Kidney glomerular epithelial cell (primary cell): ENCODE data around the gene ZNF878.
"Not testable (repeated sequence)": the region's sequence is repeated elsewhere in the genome, so short reads cannot be mapped to it uniquely, and the experiment has no call there.

Source experiments
- DNase-seq: peaks from one replicate; lab custom pipeline; 2025; lab: John Stamatoyannopoulos, UW

Gene ZNF878

DNA sequence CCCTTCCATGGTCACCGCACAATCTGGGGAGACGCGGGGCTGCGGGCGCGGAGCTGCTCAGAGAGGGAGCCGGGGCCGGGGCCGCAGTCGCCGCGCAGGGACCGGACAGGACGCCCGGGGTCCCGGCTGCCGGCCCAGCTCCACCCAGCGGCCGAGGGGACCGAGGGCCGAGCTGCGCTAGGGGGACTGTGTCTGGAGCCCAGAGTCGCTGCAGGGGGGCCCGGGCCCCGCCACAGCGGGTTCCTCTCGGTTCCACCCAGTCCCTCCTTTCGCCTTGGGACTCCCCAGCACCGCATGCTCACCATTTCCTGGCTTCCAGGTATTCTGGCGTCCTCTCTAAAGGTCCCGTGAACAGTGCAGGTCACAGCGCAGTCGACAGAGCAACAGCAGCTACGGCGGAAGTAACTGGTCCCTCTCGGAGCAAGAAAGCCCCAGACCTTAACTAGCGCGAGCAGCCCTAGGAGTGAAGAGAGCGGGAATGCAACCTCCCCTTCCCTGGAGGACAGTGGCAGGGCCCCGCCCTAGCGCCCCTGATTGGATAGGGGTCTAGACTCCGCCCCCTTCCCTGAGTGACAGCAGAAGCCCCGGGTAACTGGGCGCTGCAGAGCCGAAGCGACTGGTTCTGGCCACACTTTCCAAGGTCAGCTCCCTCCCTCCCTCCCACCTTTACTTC is at the start of gene ZNF878:
Gene ZNF878, minus strand, starts transcription at position 465 of the 673 bp plus-strand sequence. Its CDS starts 160 bp downstream, at position 305.
- DNase-seq = peak; percentile 77

- DNase-seq = no peak
Measured at GRCh38 chr19:12098040-12098439, 45.3 kb upstream of the ZNF878 start.

- DNase-seq = no peak
Measured at GRCh38 chr19:12095111-12095790, 42.5 kb upstream of the ZNF878 start.

- no peak for DNase-seq
Measured at GRCh38 chr19:12093777-12094176, 41.0 kb upstream of the ZNF878 start.

- DNase-seq = no peak
Measured at GRCh38 chr19:12092956-12093355, 40.2 kb upstream of the ZNF878 start.

DNA sequence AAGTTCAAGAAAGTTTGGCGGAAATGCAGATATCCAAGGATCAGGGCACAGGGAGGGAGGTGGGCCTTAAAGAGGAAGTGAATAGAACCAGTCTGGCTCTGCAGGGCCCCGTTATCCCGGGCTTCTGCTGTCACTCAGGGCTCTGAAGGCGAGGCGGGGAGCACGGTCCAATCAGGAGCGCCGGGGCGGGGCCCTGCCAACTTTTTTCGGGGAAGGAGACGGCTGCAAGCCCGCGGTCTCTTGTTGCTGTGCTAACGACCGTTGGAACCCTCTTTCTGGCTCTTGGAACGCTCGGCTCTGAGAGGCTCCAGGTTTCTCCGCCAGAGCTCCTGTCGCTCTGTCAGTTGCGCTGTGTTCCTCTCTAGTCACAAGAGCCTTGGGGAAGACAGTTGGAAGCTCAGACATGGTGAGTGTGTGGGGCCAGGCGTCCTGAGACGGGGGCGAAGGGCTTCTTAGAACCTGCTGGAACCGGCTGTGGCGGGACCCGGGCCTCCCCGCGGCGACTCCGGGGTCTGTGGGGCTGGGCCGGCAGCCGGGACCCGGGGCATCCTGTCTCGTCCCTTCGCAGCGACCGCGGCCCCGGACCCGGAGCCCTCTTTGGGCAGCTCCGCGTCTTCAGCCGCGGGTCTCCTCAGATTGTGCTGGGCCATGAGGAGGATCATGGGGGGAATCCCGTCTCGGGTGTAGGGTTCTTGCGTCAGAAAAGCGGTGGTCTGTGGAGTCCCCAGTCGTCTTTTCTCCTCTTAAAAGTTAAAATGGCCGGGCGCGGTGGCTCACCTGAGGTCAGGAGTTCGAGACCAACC is 39.5 kb upstream of the ZNF878 start:
- DNase-seq = peak; percentile 29

- DNase-seq = no peak
Measured at GRCh38 chr19:12090807-12091206, 38.0 kb upstream of the ZNF878 start.

- DNase-seq = no peak
Measured at GRCh38 chr19:12085074-12085818, 32.5 kb upstream of the ZNF878 start.

- DNase-seq = not testable (repeated sequence)
Measured at GRCh38 chr19:12083336-12083735, 30.6 kb upstream of the ZNF878 start.

GRCh38 chr19:12077375-12077774 is 24.6 kb upstream of the ZNF878 start:
- DNase-seq = no peak

- not testable (repeated sequence) for DNase-seq
Measured at GRCh38 chr19:12076331-12076730, 23.6 kb upstream of the ZNF878 start.

- DNase-seq = no peak
Measured at GRCh38 chr19:12075538-12076139, 22.9 kb upstream of the ZNF878 start.

GRCh38 chr19:12064590-12065538 is 12.1 kb upstream of the ZNF878 start, which contains the start of gene ZNF844:
Gene ZNF844 (plus strand): TSS chr19:12064731. CDS start chr19:12064874, 143 bp downstream.
- DNase-seq = peak; percentile 53

DNA sequence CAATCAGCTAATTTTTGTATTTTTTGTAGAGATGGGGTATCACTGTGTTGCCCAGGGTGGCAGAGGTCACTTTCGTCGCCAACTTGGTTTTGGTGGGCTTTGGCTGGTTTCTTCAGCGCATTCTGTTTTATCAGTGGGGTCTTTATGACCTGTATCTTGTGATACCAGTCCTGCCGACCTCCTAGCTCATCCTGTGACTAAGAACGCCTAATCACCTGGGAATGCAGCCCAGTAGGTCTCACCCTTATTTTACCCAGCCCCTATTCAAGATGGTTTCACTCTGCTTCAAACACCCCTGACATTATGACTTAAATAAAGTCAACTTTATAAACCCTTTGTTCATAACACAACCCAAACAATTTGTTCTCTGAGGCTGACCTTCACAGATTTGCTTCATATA is 3.0 kb upstream of the ZNF878 start:
- DNase-seq = no peak

- DNase-seq = no peak
Measured at GRCh38 chr19:12052091-12052496, 667 bp downstream of the ZNF878 start.

DNA sequence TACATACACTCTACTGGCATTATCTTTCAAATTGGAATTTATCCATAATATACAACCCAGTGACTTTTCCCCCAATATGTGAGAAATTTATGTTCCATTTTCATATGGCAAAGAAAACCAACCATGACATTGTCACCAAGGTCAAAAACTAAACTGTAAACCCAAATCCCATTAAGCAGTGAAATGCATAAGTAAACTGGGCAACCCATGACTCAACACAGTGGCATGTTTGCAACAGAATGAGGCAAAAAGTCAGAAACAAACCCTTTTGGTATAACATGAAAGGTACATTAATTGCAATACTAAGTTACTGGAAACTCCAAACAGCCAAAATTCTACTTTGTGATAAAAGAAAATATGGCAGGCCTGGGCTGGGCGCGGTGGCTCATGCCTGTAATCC is 4.9 kb downstream of the ZNF878 start:
- no peak for DNase-seq

- no peak for DNase-seq
Measured at GRCh38 chr19:12043752-12044422, 8.9 kb downstream of the ZNF878 start.

GRCh38 chr19:12042893-12043292 is 9.9 kb downstream of the ZNF878 start:
- no peak for DNase-seq

GRCh38 chr19:12035220-12036172 is 17.3 kb downstream of the ZNF878 start, which contains the start of gene ZNF433:
Gene ZNF433 (minus strand): TSS chr19:12035679. CDS start chr19:12035539, 140 bp downstream.
- DNase-seq = peak; percentile 53
